Transverse colon (tissue), 4 donors: ENCODE results near the gene CDC7.

ENCODE experiments used
- EP300 ChIP-seq: sonication (generic); formaldehyde crosslinking; IDR thresholded peaks from one replicate; pipeline ENCODE4 v1.6.1; 2017; ENCODE audit warnings: antibody characterized with exemption, low read depth
- POLR2A ChIP-seq: fragments of 450-650 bp; IDR thresholded peaks from one replicate; pipeline ENCODE4 v1.6.1; 2016; ENCODE audit warnings: antibody characterized with exemption, mild to moderate bottlenecking, moderate library complexity
- POLR2AphosphoS5 ChIP-seq, 3 donors: sonication (generic); formaldehyde crosslinking; IDR thresholded peaks; one replicate each; pipeline ENCODE4 v1.6.1; 2016; ENCODE audit warnings: antibody characterized with exemption in 3 of 3
- TF ChIP-seq, protein P1 (sequence below), 5 experiments: fragments of 200-600 bp in 3 of 5; fragments of 450-650 bp in 2 of 5; sonication (generic) in 3 of 5; IDR thresholded peaks; 1 replicate in 2 of 5; 2 replicates in 3 of 5; pipeline ENCODE4 v1.5.1; 2016 to 2017; ENCODE audit warnings: antibody characterized with exemption in 5 of 5, inconsistent platforms in 3 of 5, mild to moderate bottlenecking in 2 of 5, moderate library complexity in 1 of 5

DNA sequence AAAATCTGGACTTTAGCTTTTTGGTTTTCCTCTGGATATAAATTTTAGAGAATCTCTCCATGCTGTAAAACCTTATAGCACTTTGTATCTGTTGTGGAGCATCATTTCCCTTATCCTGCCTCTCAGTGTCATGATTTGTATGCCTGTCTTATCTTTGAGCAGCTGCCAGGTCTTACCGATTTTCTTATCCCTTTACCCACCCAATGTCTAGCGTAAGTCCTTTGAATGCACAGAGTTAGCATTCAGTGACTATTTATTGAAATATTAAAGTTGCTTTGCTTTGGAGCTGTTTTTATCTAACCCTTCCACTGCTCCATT, 37.3 kb downstream of the CDC7 start:
- TF ChIP-seq, protein P1, sequence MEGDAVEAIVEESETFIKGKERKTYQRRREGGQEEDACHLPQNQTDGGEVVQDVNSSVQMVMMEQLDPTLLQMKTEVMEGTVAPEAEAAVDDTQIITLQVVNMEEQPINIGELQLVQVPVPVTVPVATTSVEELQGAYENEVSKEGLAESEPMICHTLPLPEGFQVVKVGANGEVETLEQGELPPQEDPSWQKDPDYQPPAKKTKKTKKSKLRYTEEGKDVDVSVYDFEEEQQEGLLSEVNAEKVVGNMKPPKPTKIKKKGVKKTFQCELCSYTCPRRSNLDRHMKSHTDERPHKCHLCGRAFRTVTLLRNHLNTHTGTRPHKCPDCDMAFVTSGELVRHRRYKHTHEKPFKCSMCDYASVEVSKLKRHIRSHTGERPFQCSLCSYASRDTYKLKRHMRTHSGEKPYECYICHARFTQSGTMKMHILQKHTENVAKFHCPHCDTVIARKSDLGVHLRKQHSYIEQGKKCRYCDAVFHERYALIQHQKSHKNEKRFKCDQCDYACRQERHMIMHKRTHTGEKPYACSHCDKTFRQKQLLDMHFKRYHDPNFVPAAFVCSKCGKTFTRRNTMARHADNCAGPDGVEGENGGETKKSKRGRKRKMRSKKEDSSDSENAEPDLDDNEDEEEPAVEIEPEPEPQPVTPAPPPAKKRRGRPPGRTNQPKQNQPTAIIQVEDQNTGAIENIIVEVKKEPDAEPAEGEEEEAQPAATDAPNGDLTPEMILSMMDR (IDR thresholded peaks at IDR 0.05): no peak
- TF ChIP-seq POLR2A (no peak), POLR2AphosphoS5 (IDR thresholded peaks at IDR 0.05) (no peak), EP300 (no peak)
